Panc1 (cell line): ENCODE data around the gene SLC37A4. TPM values are rescaled to one million over a fixed set of nuclear protein-coding genes. Genes with fewer than 3 reads are reported as not detected.

Experiments used
- ATAC-seq: fragments of 200-7000 bp; cut with Tn5 transposase; 2 replicates; pipeline ENCODE4 v1.9.1; 2020; ENCODE audit warnings: mild to moderate bottlenecking, moderate library complexity
- BruUV-seq: library from RNA; stranded (reverse); fragments of 400-500 nt; replicated peaks from 2 replicates; lab custom pipeline; 2021; lab: Mats Ljungman, UMichigan
- CTCF ChIA-PET: fragments of 300-600 bp; sonication (Branson Sonifier 250); formaldehyde crosslinking; loops from one replicate; lab custom pipeline; 2022; ENCODE audit warnings: antibody characterized with exemption; lab: Charles Lee
- POLR2A ChIA-PET: fragments of 300-600 bp; sonication (Branson Sonifier 250); formaldehyde crosslinking; loops from one replicate; lab custom pipeline; 2022; ENCODE audit warnings: antibody characterized with exemption; lab: Charles Lee
- DNase-seq: peaks from one replicate; pipeline ENCODE4 v3.0.0-alpha.2; 2010; ENCODE audit warnings: low read depth, low spot score
- H3K27ac ChIP-seq: 2 replicates; pipeline ENCODE4 v1.5.1; 2011; ENCODE audit warnings: mild to moderate bottlenecking, low read length, inconsistent platforms
- H3K27me3 ChIP-seq: fragments of 200-500 bp; sonication (Bioruptor generic); 2 replicates; pipeline ENCODE4 v1.6.0; 2014; ENCODE audit warnings: low read length, inconsistent platforms; ENCODE audit not compliant: control insufficient read depth, insufficient read depth
- H3K36me3 ChIP-seq: fragments of 200-500 bp; sonication (Bioruptor generic); 2 replicates; pipeline ENCODE4 v1.5.1; 2014; ENCODE audit warnings: inconsistent platforms, mild to moderate bottlenecking, low read length, moderate library complexity; ENCODE audit not compliant: control insufficient read depth, insufficient read depth
- H3K4me1 ChIP-seq: 2 replicates; pipeline ENCODE4 v1.5.1; 2011; ENCODE audit warnings: inconsistent platforms, mild to moderate bottlenecking, low read length, moderate library complexity; ENCODE audit not compliant: control insufficient read depth, insufficient read depth
- H3K4me3 ChIP-seq, 2 experiments: 2 replicates each; pipeline ENCODE4 v1.5.1; 2011 to 2012; ENCODE audit warnings: low read depth in 2 of 2, low read length in 2 of 2, mild to moderate bottlenecking in 2 of 2, inconsistent platforms in 1 of 2, moderate library complexity in 1 of 2
- H3K9me3 ChIP-seq: fragments of 200-500 bp; sonication (Bioruptor generic); 2 replicates; pipeline ENCODE4 v1.5.1; 2014; ENCODE audit warnings: low read depth, mild to moderate bottlenecking, inconsistent platforms, low read length, moderate library complexity; ENCODE audit not compliant: control insufficient read depth, insufficient read depth
- CTCF ChIP-seq: fragments of 450-650 bp; IDR thresholded peaks from 2 replicates; pipeline ENCODE4 v1.5.1; 2017; ENCODE audit warnings: mild to moderate bottlenecking
- POLR2AphosphoS5 ChIP-seq: IDR thresholded peaks from 2 replicates; pipeline ENCODE4 v1.6.1; 2012; ENCODE audit warnings: mild to moderate bottlenecking, low read depth, low read length, moderate library complexity
- REST ChIP-seq, 2 experiments: IDR thresholded peaks; 2 replicates each; pipeline ENCODE4 v1.6.1; 2011 to 2012; ENCODE audit warnings: low read depth in 2 of 2, control low read depth in 1 of 2, low read length in 1 of 2, mild to moderate bottlenecking in 1 of 2, moderate library complexity in 1 of 2; ENCODE audit not compliant: insufficient read depth in 1 of 2
- SIN3A ChIP-seq: IDR thresholded peaks from 2 replicates; pipeline ENCODE4 v1.6.1; 2012; ENCODE audit warnings: low read depth, mild to moderate bottlenecking, low read length, moderate library complexity, borderline replicate concordance; ENCODE audit not compliant: insufficient read depth
- TCF7L2 ChIP-seq: IDR thresholded peaks from 2 replicates; pipeline ENCODE4 v1.6.1; 2011; ENCODE audit warnings: mild to moderate bottlenecking, low read depth, low read length, inconsistent platforms
- in situ Hi-C: cut with HindIII; loops from 2 replicates; pipeline ENCODE4 v1.10.0; 2016; ENCODE audit warnings: low sequenced_read_pairs, low pct_unique_long_range_greater_than_20kb
- intact Hi-C: fragments of 100-400 bp; cut with micrococcal nuclease; formaldehyde crosslinking; loops from one replicate; pipeline ENCODE4 v1.10.0; 2022; ENCODE audit not compliant: unreplicated experiment
- total RNA-seq: library from RNA; stranded (reverse); gene quantifications from one replicate; pipeline ENCODE4 v1.2.1, GENCODE V29; 2021; ENCODE audit not compliant: unreplicated experiment

SLC37A4 gene
- total RNA-seq, 1 experiment from 2014 or later, result 33.2 TPM

GRCh38 chr11:119055901-119056300 is 25.2 kb upstream of the SLC37A4 start:
- intact Hi-C loops (no loop called here), in situ Hi-C loops (no loop called here)
- ChIA-PET POLR2A (interaction anchor here (0.6 to 0.7 kb wide), 3 partner anchors 28 to 36 kb away, joined by 3 to 9 read pairs (median 5); no protein-coding TSS in a partner anchor), CTCF (interaction anchor here (0.6 to 1.0 kb wide), 3 partner anchors 11 to 29 kb away, joined by 3 to 5 read pairs (median 3); partner anchors contain the start of gene HMBS)
- H3K9me3 ChIP-seq, result no peaks in the 10 kb centered on the region
- peaks cover 19% of the 10 kb centered on the region; the same call in 1 of the 2 replicates for H3K36me3 ChIP-seq
- BruUV-seq, result no TSS peak
- H3K4me3 ChIP-seq, result peak overlapping the region; percentile 82 to 87
- no peaks in the 10 kb centered on the region for H3K27me3 ChIP-seq
- no peak for TF ChIP-seq SIN3A
- TF ChIP-seq TCF7L2, result no peak
- TF ChIP-seq CTCF, result no peak
- no peak for TF ChIP-seq REST (IDR thresholded peaks at IDR 0.05; ENCODE audit: insufficient read depth in 1 of 2, low read depth in 2 of 2, low read length in 1 of 2)
- TF ChIP-seq POLR2AphosphoS5, result no peak
- peaks cover 7% of the 10 kb centered on the region; the same call in 1 of the 2 replicates for H3K4me1 ChIP-seq
- ATAC-seq (no peak), DNase-seq (no peak)
- peak overlapping the region; percentile 86 for H3K27ac ChIP-seq

GRCh38 chr11:119054418-119054817 is 23.7 kb upstream of the SLC37A4 start:
- ChIA-PET CTCF (no interaction called here), POLR2A (no interaction called here)
- intact Hi-C loops (no loop called here), in situ Hi-C loops (no loop called here)
- H3K9me3 ChIP-seq, result no peaks in the 10 kb centered on the region
- no TSS peak for BruUV-seq
- H3K27ac ChIP-seq, result no peak overlapping the region
- peaks cover 7% of the 10 kb centered on the region; the same call in 1 of the 2 replicates for H3K4me1 ChIP-seq
- TF ChIP-seq TCF7L2, result no peak
- TF ChIP-seq CTCF, result no peak
- no peak for TF ChIP-seq REST (IDR thresholded peaks at IDR 0.05; ENCODE audit: insufficient read depth in 1 of 2, low read depth in 2 of 2, low read length in 1 of 2)
- TF ChIP-seq SIN3A, result no peak
- no peak for TF ChIP-seq POLR2AphosphoS5
- ATAC-seq (no peak), DNase-seq (no peak)
- H3K27me3 ChIP-seq, result no peaks in the 10 kb centered on the region
- peaks cover 19% of the 10 kb centered on the region; the same call in 1 of the 2 replicates for H3K36me3 ChIP-seq
- H3K4me3 ChIP-seq, result no peak overlapping the region
